Nephron (organoid): Measurements from ENCODE around the gene POLDIP3.

Experiments used
- H3K27ac Mint-ChIP-seq, 3 experiments: 2 replicates each; pipeline ENCODE4 v1.8.0; 2020; ENCODE audit warnings: mixed read lengths in 3 of 3, mild to moderate bottlenecking in 2 of 3, moderate library complexity in 1 of 3
- H3K27me3 Mint-ChIP-seq: 2 replicates; pipeline ENCODE4 v1.8.0; 2021; ENCODE audit warnings: low read depth, mild to moderate bottlenecking, moderate library complexity, mixed read lengths
- H3K36me3 Mint-ChIP-seq: 2 replicates; pipeline ENCODE4 v1.8.0; 2020; ENCODE audit warnings: low read depth, mixed read lengths
- H3K4me1 Mint-ChIP-seq: 2 replicates; pipeline ENCODE4 v1.8.0; 2020; ENCODE audit warnings: mixed read lengths
- H3K4me3 Mint-ChIP-seq, 3 experiments: 2 replicates each; pipeline ENCODE4 v1.8.0; 2020; ENCODE audit warnings: mild to moderate bottlenecking in 3 of 3, mixed read lengths in 3 of 3, moderate library complexity in 2 of 3
- H3K9me3 Mint-ChIP-seq: 2 replicates; pipeline ENCODE4 v1.8.0; 2020; ENCODE audit warnings: mixed read lengths
- TF ChIP-seq, protein P1 (sequence below), 3 experiments: fragments of 200-600 bp; sonication (generic); IDR thresholded peaks; one replicate each; pipeline ENCODE4 v1.5.0; 2021; ENCODE audit warnings: antibody characterized with exemption in 3 of 3; ENCODE audit not compliant: unreplicated experiment in 3 of 3

POLDIP3 gene

DNA sequence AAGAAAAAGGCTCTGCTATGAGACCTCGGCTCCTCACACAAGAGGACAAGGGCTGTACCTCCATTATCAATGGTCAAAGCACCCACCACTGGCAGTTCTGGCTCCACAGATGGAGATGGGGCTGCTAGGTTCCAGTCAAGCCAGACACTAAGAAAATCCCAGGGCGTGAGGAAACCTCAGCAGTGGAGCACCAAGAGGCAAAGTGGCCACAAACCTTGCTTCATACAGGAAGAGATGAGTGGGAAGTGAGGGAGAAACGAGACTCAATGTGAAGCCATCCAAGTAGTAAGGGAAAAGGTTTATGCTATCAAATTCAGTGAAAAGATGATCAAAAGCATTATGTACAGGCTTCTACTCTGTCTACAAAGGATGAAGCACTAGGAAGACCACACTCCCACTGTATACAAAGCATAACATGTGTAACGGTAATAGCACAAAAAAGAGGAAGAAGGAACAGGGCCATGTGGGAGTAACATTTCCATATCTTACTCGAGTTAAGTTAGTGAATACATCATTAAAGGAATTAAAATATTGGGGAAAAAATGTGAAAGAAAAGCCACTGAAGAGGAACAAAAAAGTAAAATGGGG lies 27.0 kb downstream of the POLDIP3 start:
- Mint-ChIP-seq H3K27me3 (no peaks in the 10 kb centered on the region), H3K4me3 (no peak overlapping the region)

GRCh38 chr22:42586381-42586780 lies 28.3 kb downstream of the POLDIP3 start:
- Mint-ChIP-seq H3K4me3 (no peak overlapping the region), H3K27me3 (no peaks in the 10 kb centered on the region), H3K9me3 (no peaks in the 10 kb centered on the region), H3K36me3 (peaks cover 70% of the 10 kb centered on the region), H3K4me1 (peaks cover 6% of the 10 kb centered on the region), H3K27ac (no peak overlapping the region)
- TF ChIP-seq, protein P1, sequence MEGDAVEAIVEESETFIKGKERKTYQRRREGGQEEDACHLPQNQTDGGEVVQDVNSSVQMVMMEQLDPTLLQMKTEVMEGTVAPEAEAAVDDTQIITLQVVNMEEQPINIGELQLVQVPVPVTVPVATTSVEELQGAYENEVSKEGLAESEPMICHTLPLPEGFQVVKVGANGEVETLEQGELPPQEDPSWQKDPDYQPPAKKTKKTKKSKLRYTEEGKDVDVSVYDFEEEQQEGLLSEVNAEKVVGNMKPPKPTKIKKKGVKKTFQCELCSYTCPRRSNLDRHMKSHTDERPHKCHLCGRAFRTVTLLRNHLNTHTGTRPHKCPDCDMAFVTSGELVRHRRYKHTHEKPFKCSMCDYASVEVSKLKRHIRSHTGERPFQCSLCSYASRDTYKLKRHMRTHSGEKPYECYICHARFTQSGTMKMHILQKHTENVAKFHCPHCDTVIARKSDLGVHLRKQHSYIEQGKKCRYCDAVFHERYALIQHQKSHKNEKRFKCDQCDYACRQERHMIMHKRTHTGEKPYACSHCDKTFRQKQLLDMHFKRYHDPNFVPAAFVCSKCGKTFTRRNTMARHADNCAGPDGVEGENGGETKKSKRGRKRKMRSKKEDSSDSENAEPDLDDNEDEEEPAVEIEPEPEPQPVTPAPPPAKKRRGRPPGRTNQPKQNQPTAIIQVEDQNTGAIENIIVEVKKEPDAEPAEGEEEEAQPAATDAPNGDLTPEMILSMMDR (IDR thresholded peaks at IDR 0.05; ENCODE audit: unreplicated experiment in 3 of 3): no peak

More for the DNA sequence above, 27.0 kb downstream of the POLDIP3 start:
- TF ChIP-seq, protein P1 (IDR thresholded peaks at IDR 0.05; ENCODE audit: unreplicated experiment in 3 of 3): no peak
- H3K36me3 Mint-ChIP-seq: peaks cover 76% of the 10 kb centered on the region
- no peaks in the 10 kb centered on the region for H3K9me3 Mint-ChIP-seq
- H3K4me1 Mint-ChIP-seq: no peaks in the 10 kb centered on the region
- H3K27ac Mint-ChIP-seq: no peak overlapping the region

GRCh38 chr22:42585096-42585495 lies 29.6 kb downstream of the POLDIP3 start:
- Mint-ChIP-seq H3K9me3 (no peaks in the 10 kb centered on the region), H3K27ac (peak overlapping the region in 1 of 3 experiments; percentile 30), H3K4me3 (no peak overlapping the region), H3K4me1 (peaks cover 12% of the 10 kb centered on the region), H3K27me3 (no peaks in the 10 kb centered on the region), H3K36me3 (peaks cover 59% of the 10 kb centered on the region)
- TF ChIP-seq, protein P1 (IDR thresholded peaks at IDR 0.05; ENCODE audit: unreplicated experiment in 3 of 3): no peak

GRCh38 chr22:42584364-42584940 lies 30.2 kb downstream of the POLDIP3 start:
- Mint-ChIP-seq H3K4me3 (peak overlapping the region; percentile 54 to 66 (median 64)), H3K9me3 (no peaks in the 10 kb centered on the region), H3K4me1 (peaks cover 12% of the 10 kb centered on the region), H3K36me3 (peaks cover 53% of the 10 kb centered on the region), H3K27me3 (no peaks in the 10 kb centered on the region), H3K27ac (no peak overlapping the region)
- TF ChIP-seq, protein P1 (IDR thresholded peaks at IDR 0.05; ENCODE audit: unreplicated experiment in 3 of 3): no peak

DNA sequence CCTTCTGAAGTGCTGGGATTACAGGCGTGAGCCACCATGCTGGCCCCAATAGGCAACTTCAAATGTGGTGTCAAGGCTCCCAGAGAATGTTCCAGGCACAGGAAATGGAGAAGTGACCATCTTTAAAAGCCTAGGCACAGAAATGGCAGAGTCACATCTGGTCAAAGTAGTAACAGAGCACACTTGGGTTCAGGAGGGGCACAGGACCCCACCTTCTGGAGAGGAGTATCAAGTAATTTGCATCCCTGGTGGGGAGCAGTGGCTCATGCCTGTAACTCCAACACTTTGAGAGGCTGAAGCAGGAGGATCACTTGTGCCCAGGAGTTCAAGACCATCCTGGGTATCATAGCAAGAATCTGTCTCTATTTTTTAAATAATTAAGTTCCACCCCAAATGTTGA lies 31.7 kb downstream of the POLDIP3 start:
- H3K36me3 Mint-ChIP-seq: peaks cover 45% of the 10 kb centered on the region
- peaks cover 12% of the 10 kb centered on the region for H3K4me1 Mint-ChIP-seq
- no peaks in the 10 kb centered on the region for H3K27me3 Mint-ChIP-seq
- H3K27ac Mint-ChIP-seq: no peak overlapping the region
- TF ChIP-seq, protein P1 (IDR thresholded peaks at IDR 0.05; ENCODE audit: unreplicated experiment in 3 of 3): no peak
- H3K4me3 Mint-ChIP-seq: peak overlapping the region; percentile 87 to 92 (median 89)
- no peaks in the 10 kb centered on the region for H3K9me3 Mint-ChIP-seq
